Spleen (tissue), 7 donors: Measurements from ENCODE around the gene TANC1.

Experiments used
- POLR2A ChIP-seq, 3 donors: fragments of 450-650 bp; IDR thresholded peaks; one replicate each; pipeline ENCODE4 v1.5.1; 2017; ENCODE audit warnings: antibody characterized with exemption in 3 of 3, mild to moderate bottlenecking in 1 of 3
- TF ChIP-seq, protein P1 (sequence below), 11 experiments: fragments of 200-600 bp in 7 of 11; fragments of 450-650 bp in 4 of 11; sonication (generic) in 4 of 11; IDR thresholded peaks in 8 of 11; conservative IDR thresholded peaks in 3 of 11; 1 replicate in 7 of 11; 2 replicates in 4 of 11; pipeline versions ENCODE4 v1.4.0 to v1.8.0; 2016 to 2021; ENCODE audit warnings: antibody characterized with exemption in 11 of 11, inconsistent platforms in 4 of 11, mild to moderate bottlenecking in 1 of 11
- donor health status: DM: no; HTN: no; CAD: no; lungs with moderate emphysema.
- donor health status: DM: no; HTN: no; CAD: no.
- donor health status: DM: no; HTN: no; CAD: no.

DNA sequence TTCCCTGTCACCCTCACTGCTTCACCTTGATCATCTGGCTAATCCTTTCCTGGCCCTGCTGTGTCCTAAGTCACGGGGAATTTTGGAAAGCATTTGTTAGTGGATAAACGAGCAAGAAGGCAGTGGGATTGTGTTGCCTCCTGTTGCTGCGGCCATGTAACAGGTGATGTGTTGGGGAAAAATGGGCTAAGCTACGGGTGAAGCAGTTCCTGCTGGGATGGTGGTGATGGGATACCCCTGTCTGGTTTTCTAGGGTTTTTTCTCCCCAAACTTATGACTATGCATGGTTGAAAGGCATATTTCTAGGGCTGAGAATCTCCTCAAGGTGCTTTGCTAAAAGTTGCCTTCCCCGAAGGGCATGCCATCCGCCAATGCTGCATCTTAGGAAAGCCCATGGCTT, 249.9 kb downstream of the TANC1 start:
- TF ChIP-seq POLR2A (IDR thresholded peaks at IDR 0.05): no peak
- TF ChIP-seq, protein P1, sequence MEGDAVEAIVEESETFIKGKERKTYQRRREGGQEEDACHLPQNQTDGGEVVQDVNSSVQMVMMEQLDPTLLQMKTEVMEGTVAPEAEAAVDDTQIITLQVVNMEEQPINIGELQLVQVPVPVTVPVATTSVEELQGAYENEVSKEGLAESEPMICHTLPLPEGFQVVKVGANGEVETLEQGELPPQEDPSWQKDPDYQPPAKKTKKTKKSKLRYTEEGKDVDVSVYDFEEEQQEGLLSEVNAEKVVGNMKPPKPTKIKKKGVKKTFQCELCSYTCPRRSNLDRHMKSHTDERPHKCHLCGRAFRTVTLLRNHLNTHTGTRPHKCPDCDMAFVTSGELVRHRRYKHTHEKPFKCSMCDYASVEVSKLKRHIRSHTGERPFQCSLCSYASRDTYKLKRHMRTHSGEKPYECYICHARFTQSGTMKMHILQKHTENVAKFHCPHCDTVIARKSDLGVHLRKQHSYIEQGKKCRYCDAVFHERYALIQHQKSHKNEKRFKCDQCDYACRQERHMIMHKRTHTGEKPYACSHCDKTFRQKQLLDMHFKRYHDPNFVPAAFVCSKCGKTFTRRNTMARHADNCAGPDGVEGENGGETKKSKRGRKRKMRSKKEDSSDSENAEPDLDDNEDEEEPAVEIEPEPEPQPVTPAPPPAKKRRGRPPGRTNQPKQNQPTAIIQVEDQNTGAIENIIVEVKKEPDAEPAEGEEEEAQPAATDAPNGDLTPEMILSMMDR (IDR thresholded peaks at IDR 0.05 in 8 of 11, conservative IDR thresholded peaks at IDR 0.05 in 3 of 11): no peak
